Left ventricle myocardium superior (tissue), 1 donor: ENCODE data around the gene SUGP1. TPM values are rescaled to one million over a fixed set of nuclear protein-coding genes. Genes with fewer than 3 reads are reported as not detected.
"Not testable (repeated sequence)": the region's sequence is repeated elsewhere in the genome, so short reads cannot be mapped to it uniquely, and the experiment has no call there.

Source experiments
- ATAC-seq: fragments of 200-7000 bp; cut with Tn5 transposase; one replicate; pipeline ENCODE4 v1.9.1; 2020; ENCODE audit warnings: mild to moderate bottlenecking, moderate library complexity
- DNase-seq: peaks from one replicate; pipeline ENCODE4 v3.0.0-alpha.2; 2020
- intact Hi-C: fragments of 100-400 bp; cut with micrococcal nuclease; formaldehyde crosslinking; loops from one replicate; pipeline ENCODE4 v1.11.0; 2022
- total RNA-seq: library from RNA; stranded (reverse); fragmentation: NEBNext Ultra II Directional; extraction: Animal tissue kit (Norgen Biotek cat#: 25700); gene quantifications from one replicate; pipeline ENCODE4 v1.2.1, GENCODE V29; 2021
- donor health status: DM: no; HTN: yes; CAD: no; lungs with severe emphysema.

SUGP1 gene
- total RNA-seq, 1 donor from 2014 or later, result 46.0 TPM

DNA sequence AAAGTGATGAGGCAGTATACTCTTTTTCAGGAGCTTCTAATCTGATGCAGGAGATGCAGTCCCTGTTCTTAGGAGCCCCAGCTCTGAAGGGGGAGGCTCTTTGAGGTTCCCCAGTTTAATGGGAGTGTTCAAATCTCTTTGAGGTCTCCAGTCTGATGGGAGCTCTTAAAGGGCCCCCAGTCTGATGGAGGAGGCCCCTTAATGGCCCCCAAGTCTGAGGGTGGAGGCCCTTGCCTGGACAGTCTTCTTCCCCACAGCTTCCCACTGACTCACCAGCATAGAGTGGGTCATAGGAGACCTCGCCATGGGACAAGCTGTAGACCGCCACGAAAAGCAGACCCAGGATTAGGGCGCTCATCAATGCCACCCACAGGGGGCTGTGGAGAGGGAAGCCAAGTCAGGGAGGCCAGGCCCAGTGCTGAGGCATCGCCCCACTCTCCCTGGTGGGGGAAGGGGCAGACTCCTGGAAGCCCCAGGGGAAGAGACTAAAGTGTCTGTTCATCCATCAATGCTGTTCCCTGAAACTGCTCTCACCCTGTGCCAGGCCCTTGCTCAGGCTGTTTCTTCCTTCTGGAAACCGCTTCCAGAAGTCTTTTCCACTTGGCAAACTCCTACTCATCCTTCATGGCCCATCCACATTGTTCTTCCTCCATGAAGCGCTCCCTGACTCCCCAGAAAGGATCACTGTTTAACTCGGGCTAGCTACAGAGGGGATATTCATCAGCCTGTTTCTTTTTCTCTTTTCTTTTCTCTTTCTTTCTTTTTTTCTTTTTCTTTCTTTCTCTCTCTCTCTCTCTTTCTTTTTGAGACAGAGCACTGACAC lies 49.3 kb downstream of the SUGP1 start:
- intact Hi-C loops, result no loop called here
- DNase-seq, result no peak
- no peak for ATAC-seq

DNA sequence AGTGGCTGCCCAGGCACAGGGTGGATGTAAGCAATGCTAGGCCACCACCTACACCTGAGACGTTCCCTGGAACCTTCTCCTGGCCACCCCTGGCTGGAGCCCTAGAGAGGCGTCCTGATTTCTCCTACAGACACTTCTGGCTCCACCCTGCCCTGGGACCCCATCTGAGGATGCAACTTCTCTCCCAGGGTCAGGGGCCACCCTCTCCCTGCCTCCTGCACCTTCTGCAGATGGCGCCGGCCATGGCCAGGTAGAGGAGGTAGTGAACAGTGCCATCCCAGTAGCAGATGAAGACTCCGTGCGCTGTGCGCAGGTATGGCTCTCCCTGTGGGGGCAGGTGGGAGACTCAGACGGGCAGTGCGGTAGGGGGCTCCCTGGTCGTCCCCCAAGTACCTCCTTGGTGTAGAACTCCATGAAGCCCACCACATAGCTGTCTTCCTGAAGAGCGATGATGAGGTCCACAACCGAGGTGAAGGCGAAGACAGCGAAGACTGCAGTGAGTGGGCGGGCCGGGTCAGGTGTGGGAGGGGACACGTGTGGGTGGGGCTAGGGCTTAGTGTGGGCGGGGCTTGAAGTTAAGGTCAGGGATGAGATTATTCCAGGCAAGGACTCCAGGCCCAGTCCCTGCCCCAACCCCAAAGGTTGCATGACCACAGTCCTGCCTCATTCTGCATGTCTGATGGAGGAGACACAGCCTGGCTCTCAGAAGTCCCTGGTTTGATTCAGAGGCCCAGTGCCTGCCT lies 50.2 kb downstream of the SUGP1 start:
- intact Hi-C loops, result no loop called here
- ATAC-seq (no peak), DNase-seq (no peak)

DNA sequence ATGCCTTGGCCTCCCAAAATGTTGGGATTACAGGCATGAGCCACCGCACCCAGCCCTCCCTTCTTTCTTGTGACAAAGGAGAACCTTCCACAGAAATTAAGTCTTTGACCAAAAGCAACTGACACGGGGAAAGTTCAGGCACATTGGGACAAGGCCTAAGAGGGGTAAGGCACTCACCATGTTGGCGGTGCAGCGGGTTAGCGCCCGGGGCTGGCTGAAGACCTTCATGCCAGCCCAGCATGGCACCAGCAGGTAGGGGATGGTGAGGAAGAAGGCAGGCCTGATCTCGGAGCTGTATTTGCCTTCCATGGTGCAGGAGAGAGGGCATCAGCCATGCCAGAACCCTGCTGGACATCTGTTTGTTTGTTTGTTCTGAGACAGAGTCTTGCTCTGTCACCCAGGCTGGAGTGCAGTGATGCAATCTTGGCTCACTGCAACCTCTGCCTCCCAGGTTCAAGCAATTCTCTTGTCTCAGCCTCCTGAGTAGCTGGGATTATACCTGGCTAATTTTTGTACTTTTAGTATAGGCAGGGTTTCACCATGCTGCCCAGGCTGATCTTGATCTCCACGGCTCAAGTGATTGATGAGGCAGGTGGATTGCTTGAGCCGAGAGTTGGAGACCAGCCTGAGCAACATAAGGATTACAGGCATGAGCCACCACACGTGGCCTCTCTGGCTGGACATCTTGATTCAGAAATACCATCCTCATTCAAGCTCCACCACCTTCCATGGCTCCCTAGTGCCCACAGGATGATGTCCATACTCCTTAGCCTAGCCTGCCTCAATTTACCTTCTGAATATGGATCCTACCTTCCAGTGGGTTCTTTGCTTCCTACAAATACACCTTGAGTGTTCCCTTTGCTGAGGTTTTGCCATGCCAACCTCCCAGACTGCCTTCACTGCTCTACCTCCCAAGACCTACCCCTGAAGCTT lies 51.6 kb downstream of the SUGP1 start:
- DNase-seq (no peak), ATAC-seq (no peak)
- intact Hi-C loops, result no loop called here

GRCh38 chr19:19267305-19267704 lies 53.0 kb downstream of the SUGP1 start:
- ATAC-seq (no peak), DNase-seq (no peak)
- intact Hi-C loops, result no loop called here

- intact Hi-C loops, result no loop called here
Observed at GRCh38 chr19:19263886-19264487, 56.3 kb downstream of the SUGP1 start.

DNA sequence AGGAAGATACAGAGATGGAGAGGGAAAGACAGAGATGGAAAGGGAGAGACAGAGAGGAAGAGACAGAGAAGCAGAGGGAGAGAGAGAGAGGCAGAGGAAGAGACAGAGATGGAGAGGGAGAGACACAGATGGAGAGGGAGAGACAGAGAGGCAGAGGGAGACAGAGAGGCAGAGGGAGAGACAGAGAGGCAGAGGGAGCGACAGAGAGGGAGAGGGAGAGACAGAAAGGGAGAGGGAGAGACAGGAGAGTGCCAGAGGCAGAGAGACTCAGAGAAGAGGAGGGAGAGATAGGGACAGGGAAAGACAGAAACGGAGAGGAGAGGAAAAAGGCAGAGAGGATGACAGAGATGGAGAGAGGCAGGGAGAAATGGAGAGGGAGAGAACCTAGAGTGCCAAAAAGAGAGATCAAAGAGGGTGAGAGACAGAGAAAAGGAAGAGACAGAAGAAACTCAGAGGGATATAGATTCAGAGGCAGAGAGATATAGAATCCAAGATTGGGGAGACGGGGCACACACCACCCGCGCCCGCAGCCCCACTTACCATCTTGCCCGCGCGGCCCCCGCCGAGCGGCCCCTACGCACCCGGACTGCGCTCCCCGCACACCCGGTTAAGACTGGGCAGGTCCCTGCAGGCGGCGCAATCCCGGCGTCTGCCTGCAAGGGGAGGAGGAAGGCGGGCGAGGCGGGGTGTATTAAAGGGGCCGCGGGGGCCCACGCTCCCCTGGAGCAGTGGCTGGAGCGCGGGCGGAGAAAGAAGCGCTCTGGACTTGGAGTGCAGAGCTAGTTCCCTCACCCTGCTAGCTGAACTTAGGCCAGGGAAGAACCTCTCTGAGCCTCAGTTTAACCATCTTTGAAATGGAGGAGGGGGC lies 57.9 kb downstream of the SUGP1 start:
- DNase-seq (no peak), ATAC-seq (no peak)
- intact Hi-C loops, result no loop called here

More at GRCh38 chr19:19263886-19264487, 56.3 kb downstream of the SUGP1 start:
- DNase-seq, result no peak
- ATAC-seq, result no peak

DNA sequence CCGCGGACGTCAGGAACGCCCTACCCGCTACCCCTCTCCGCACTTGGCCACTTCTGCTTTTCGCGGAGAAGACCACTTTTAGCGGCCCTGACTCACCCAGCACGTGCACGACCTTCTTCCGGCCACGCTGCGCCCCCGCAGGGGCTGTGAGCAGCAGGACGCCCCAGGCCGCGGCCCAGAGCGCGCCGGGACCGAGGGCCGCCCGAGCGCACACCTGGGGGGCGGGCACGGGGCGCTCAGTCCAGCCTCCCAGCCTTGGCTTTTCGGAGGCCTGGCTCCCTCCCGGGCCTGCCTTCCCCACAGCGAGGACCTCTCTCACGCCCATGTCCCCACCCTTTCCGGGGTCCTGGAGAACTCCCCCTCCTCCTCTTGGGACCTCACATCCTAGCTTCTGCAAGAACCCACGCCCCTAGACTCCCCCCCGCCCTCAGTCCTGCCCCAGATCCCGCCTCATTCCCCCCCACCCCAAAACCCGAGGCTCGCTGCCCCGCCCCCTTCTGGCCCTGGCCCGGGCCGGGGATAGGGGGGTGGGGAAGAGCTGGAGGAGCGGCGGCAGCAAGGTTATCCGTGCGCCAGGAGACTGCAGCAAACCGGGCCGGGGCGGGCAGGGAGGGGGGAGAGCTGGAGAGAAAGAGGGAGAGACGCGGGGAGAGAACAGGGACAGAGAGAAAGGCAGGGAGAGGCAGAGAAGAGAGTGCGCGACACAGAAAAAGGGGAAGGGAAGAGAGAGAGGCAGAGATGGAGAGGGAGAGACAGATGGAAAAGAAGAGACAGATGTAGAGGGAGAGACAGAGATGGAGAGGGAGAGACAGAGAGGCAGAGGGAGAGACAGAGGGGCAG lies 58.7 kb downstream of the SUGP1 start:
- intact Hi-C loops, result no loop called here
- DNase-seq (no peak), ATAC-seq (no peak)

- intact Hi-C loops, result no loop called here
- ATAC-seq (no peak), DNase-seq (no peak)
Observed at GRCh38 chr19:19260417-19261214, 59.7 kb downstream of the SUGP1 start.

DNA sequence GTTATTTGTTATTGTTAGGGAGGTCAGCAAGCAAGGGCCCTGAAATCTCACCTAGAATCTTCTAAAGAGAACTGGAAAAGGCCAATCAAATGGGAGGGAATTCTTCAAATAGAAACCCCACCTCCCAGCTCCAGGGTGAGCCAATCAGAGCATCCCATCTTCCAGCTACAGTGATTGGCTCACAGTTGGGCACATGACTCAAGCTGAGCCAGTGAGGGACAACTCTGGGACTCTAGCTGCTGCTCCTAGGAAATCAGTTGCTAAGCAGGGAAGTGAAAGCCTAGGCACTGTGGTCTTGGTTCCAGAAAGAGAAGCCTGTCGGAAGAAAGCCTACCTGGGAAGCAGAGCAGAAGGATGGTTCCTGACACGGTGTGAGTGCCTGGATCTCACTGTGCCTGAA lies 60.6 kb downstream of the SUGP1 start:
- ATAC-seq, result no peak
- intact Hi-C loops, result no loop called here
- no peak for DNase-seq

GRCh38 chr19:19258589-19259338 lies 61.5 kb downstream of the SUGP1 start:
- ATAC-seq (no peak), DNase-seq (no peak)
- intact Hi-C loops, result no loop called here

DNA sequence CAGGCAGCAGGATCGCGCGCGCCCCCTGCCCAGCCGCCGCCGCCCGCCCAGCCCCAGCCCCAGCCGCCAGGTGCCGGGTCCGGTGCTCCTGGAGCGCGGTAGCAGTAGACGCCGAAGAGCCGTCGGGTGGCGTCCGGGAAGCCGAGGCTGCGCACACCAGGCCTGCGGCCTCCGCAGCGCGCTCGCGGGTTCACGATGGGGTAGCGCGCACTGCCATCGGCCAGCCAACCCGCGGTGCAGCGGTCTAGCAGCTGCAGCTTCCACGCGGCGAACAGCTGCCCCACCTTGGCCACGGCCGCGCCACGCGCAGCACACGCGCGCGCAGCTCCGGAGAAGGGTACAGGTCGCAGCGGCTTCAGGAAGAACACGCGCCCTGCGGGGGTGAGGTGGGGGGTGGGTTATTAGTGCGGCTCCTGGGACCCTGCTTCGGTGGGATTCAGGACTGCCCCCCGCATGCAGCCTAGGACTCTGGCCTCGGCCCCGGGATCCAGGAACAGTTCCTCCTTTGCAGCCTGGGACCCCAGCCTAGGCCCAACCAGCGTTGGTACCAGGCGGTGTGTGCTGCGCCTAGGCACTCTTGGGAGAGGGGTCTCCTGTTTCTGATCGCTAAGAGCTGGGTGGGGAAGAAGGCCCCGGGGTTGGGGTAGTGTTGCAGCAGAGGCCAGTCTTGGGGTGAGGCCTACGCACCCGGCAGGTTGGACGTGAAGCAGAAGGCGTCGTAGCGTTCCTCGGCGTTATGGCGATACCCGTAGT lies 62.3 kb downstream of the SUGP1 start:
- ATAC-seq, result no peak
- DNase-seq, result no peak
- intact Hi-C loops, result no loop called here

DNA sequence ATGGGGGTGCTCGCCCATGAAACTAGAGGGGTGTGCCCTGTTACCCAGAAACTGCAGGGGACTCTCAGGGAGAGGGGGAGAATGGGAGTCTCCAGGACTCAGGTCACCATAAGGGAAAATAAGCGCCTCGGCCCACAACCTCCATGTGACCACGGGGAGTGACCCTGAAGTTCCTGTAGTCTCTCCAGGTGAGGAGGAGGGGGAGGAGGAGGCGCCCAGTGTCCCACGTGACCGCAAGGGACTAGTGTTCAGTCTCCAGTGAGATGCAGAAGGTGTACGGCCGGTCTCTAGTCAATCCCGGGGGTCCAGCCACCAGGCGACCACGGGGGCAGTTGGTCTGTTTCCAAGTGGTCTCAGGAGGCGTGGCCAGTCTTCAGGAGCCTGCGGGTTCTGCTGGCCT lies 63.2 kb downstream of the SUGP1 start:
- no peak for DNase-seq
- no peak for ATAC-seq
- intact Hi-C loops, result no loop called here

DNA sequence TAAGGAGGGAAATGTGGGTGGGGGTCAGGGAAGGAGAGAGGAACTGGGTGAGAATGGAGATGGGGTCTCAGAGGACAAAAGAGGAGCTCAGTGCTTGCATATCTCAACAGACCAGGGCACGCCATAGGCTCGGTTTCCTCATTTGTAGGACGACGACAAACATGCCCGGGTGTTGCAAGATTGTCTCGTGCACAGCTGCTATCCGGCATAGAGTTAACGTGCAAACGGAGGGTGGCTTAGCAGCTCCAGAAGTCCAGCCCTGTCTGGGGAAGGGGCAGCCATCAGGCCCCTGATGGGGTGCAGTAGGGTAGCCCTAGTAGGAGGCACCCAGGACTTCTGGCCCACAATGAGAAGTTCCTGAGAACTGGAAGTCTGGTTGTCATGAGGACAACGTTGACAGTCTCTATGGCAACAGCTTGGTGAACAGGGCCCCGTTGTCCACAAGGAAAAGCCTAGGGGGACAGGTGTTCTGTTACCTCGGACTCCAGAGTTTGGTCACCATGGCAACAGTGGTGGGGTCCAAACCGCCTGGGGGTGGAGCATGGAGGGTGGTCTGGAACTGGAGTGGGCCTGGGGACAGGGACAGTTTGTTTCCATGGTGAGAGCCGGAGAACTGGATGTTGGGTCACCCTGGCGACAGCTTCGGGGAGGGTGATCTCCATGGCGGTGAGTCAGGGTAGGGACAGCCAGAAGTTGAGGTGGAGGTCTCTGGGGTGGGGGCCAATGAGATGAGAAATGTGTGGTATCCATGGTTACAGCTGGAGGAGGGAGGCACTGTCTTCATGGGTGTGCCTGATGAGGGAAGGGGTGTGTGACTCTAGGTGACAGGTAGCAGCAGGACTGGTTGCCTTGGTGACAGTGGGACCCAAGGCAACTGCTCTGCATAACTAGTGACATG lies 64.0 kb downstream of the SUGP1 start:
- no peak for ATAC-seq
- intact Hi-C loops, result no loop called here
- DNase-seq, result no peak

- DNase-seq, ATAC-seq, intact Hi-C loops: not testable (repeated sequence)
Observed at GRCh38 chr19:19253409-19253808, 66.9 kb downstream of the SUGP1 start.
